ENCODE data around the gene SUPT5H.
A peak's percentile ranks its signal among the peaks of the same experiment; 100 is the strongest.

SUPT5H gene

GRCh38 chr19:39409208-39410016 is 36.0 kb upstream of the SUPT5H start:
- peak; percentile 87 for DNase-seq

GRCh38 chr19:39410017-39410830 is 35.2 kb upstream of the SUPT5H start:
- DNase-seq, result peak; percentile 69

GRCh38 chr19:39410831-39411080 is 34.6 kb upstream of the SUPT5H start:
- no peak for DNase-seq

GRCh38 chr19:39411081-39411831 is 34.1 kb upstream of the SUPT5H start:
- no peak for DNase-seq

- peak; percentile 90 for DNase-seq
Observed at GRCh38 chr19:39411832-39412099, 33.6 kb upstream of the SUPT5H start.

GRCh38 chr19:39412100-39412866 is 33.1 kb upstream of the SUPT5H start, which contains the start of gene PLEKHG2:
Gene PLEKHG2, plus strand, starts transcription at chr19:39412669. Its CDS starts 1,418 bp downstream, at chr19:39414087.
- peak; percentile 95 for DNase-seq

GRCh38 chr19:39412867-39413271 is 32.5 kb upstream of the SUPT5H start:
- no peak for DNase-seq

- no peak for DNase-seq
Observed at GRCh38 chr19:39413272-39413910, 32.0 kb upstream of the SUPT5H start.

GRCh38 chr19:39413911-39414608 is 31.3 kb upstream of the SUPT5H start:
- no peak for DNase-seq

GRCh38 chr19:39415111-39416046 is 30.0 kb upstream of the SUPT5H start:
- DNase-seq, result no peak

GRCh38 chr19:39416152-39417120 is 28.9 kb upstream of the SUPT5H start:
- no peak for DNase-seq

- DNase-seq, result no peak
Observed at GRCh38 chr19:39417463-39418181, 27.8 kb upstream of the SUPT5H start.

- no peak for DNase-seq
Observed at GRCh38 chr19:39419003-39419402, 26.4 kb upstream of the SUPT5H start.

GRCh38 chr19:39420769-39421168 is 24.6 kb upstream of the SUPT5H start:
- no peak for DNase-seq

- no peak for DNase-seq
Observed at GRCh38 chr19:39422020-39422419, 23.4 kb upstream of the SUPT5H start.

GRCh38 chr19:39423258-39424086 is 21.9 kb upstream of the SUPT5H start:
- no peak for DNase-seq

- no peak for DNase-seq
Observed at GRCh38 chr19:39424934-39425333, 20.4 kb upstream of the SUPT5H start.

GRCh38 chr19:39425744-39426143 is 19.6 kb upstream of the SUPT5H start:
- no peak for DNase-seq
